C4-2B (cell line): ENCODE results near the gene TEX35.

ENCODE experiments used
- CTCF ChIP-seq: fragments of 450-650 bp; conservative IDR thresholded peaks from 2 replicates; pipeline ENCODE4 v1.5.1; 2017; ENCODE audit warnings: mild to moderate bottlenecking
- ZFX ChIP-seq: fragments of 450-650 bp; IDR thresholded peaks from 2 replicates; pipeline ENCODE4 v1.6.1; 2017

- TF ChIP-seq CTCF (no peak), ZFX (no peak)
Observed at GRCh38 chr1:178521241-178521640, 8.3 kb downstream of the TEX35 start.
